Endothelial cell of umbilical vein (primary cell): ENCODE results near the gene OPCML. TPM values are rescaled to one million over a fixed set of nuclear protein-coding genes. Genes with fewer than 3 reads are reported as not detected.

ENCODE experiments used
- BruUV-seq: library from RNA; stranded (reverse); fragments of 400-500 nt; replicated peaks from 2 replicates; lab custom pipeline; 2021; lab: Mats Ljungman, UMichigan
- CTCF ChIA-PET: fragments of 300-600, 350-600 bp; sonication (Branson Sonifier 250); formaldehyde crosslinking; loops from one replicate; lab custom pipeline; 2021; ENCODE audit warnings: antibody characterized with exemption, inconsistent platforms; lab: Charles Lee
- POLR2A ChIA-PET: fragments of 300-600, 350-600 bp; sonication (Branson Sonifier 250); formaldehyde crosslinking; loops from one replicate; lab custom pipeline; 2021; ENCODE audit warnings: antibody characterized with exemption, inconsistent platforms; lab: Charles Lee
- DNase-seq: peaks from one replicate; pipeline ENCODE4 v3.0.0-alpha.2; 2011; ENCODE audit warnings: low read depth, low spot score
- FAIRE-seq: peaks from 2 replicates; lab custom pipeline; 2011; peaks lifted over from hg19 to GRCh38; lab: Jason Lieb, UNC
- H2AFZ ChIP-seq: 2 replicates; pipeline ENCODE4 v1.6.0; 2012; ENCODE audit warnings: low read depth, low read length, control low read depth, inconsistent platforms
- H3K27ac ChIP-seq: 2 replicates; pipeline ENCODE4 v1.5.1; 2011; ENCODE audit warnings: low read depth, mild to moderate bottlenecking, control low read depth, low read length, moderate library complexity; ENCODE audit not compliant: insufficient read depth
- H3K27me3 ChIP-seq, 2 experiments: 2 replicates each; pipeline versions ENCODE4 v1.6.0 to v1.6.1; 2011; ENCODE audit warnings: low read length in 2 of 2, mixed read lengths in 1 of 2; ENCODE audit not compliant: control insufficient read depth in 2 of 2, insufficient read depth in 2 of 2
- H3K36me3 ChIP-seq, 2 experiments: 2 replicates in 1 of 2; 3 replicates in 1 of 2; pipeline ENCODE4 v1.5.1; 2011; ENCODE audit warnings: low read length in 2 of 2, mild to moderate bottlenecking in 1 of 2, moderate library complexity in 1 of 2; ENCODE audit not compliant: control insufficient read depth in 2 of 2, insufficient read depth in 2 of 2; ENCODE audit errors: extremely low read depth in 1 of 2
- H3K4me1 ChIP-seq: 3 replicates; pipeline ENCODE4 v1.5.1; 2011; ENCODE audit warnings: mild to moderate bottlenecking, low read length; ENCODE audit not compliant: control insufficient read depth, insufficient read depth; ENCODE audit errors: extremely low read depth
- H3K4me2 ChIP-seq: 2 replicates; pipeline ENCODE4 v1.6.1; 2011; ENCODE audit warnings: low read length, control low read depth, mixed read lengths; ENCODE audit not compliant: insufficient read depth
- H3K4me3 ChIP-seq, 3 experiments: fragments of 200-600 bp in 1 of 3; sonication (generic), shearing (Covaris generic) in 1 of 3; replicated peaks in 1 of 3; 2 replicates each; pipeline ENCODE4 v1.5.1; 2011 to 2016; ENCODE audit warnings: control low read depth in 3 of 3, low read length in 3 of 3, mild to moderate bottlenecking in 2 of 3, inconsistent platforms in 1 of 3, low read depth in 1 of 3, moderate library complexity in 1 of 3; ENCODE audit not compliant: insufficient read depth in 1 of 3
- H3K79me2 ChIP-seq: 2 replicates; pipeline ENCODE4 v1.6.0; 2012; ENCODE audit warnings: low read length, inconsistent platforms; ENCODE audit not compliant: control insufficient read depth, insufficient read depth
- H3K9ac ChIP-seq: replicated peaks from 2 replicates; pipeline ENCODE3; 2011; ENCODE audit warnings: low read length, control low read depth; ENCODE audit not compliant: insufficient read depth; ENCODE audit errors: extremely low read depth
- H3K9me1 ChIP-seq: replicated peaks from 3 replicates; pipeline ENCODE4 v1.6.0; 2011; ENCODE audit warnings: mild to moderate bottlenecking, low read length; ENCODE audit not compliant: control insufficient read depth, insufficient read depth; ENCODE audit errors: extremely low read depth
- H3K9me3 ChIP-seq: replicated peaks from 2 replicates; pipeline ENCODE4 v1.5.1; 2012; ENCODE audit warnings: low read length, inconsistent platforms; ENCODE audit not compliant: control insufficient read depth, insufficient read depth
- H4K20me1 ChIP-seq: replicated peaks from 2 replicates; pipeline ENCODE3; 2011; ENCODE audit warnings: mild to moderate bottlenecking, low read length; ENCODE audit not compliant: control insufficient read depth, insufficient read depth; ENCODE audit errors: extremely low read depth
- EZH2 ChIP-seq: IDR thresholded peaks from 2 replicates; pipeline ENCODE4 v1.6.1; 2012; ENCODE audit warnings: borderline replicate concordance, low read depth, mild to moderate bottlenecking, moderate library complexity, low read length, inconsistent platforms; ENCODE audit not compliant: severe bottlenecking
- FOS ChIP-seq: IDR thresholded peaks from 2 replicates; pipeline ENCODE4 v1.6.1; 2011; ENCODE audit warnings: mild to moderate bottlenecking, low read length, moderate library complexity, borderline replicate concordance; ENCODE audit not compliant: insufficient read depth
- GATA2 ChIP-seq: IDR thresholded peaks from 2 replicates; pipeline ENCODE4 v1.7.0; 2011; ENCODE audit warnings: low read depth, mild to moderate bottlenecking, moderate library complexity, mixed read lengths, low read length; ENCODE audit not compliant: insufficient read length, insufficient read depth
- JUN ChIP-seq: IDR thresholded peaks from 2 replicates; pipeline ENCODE4 v1.6.1; 2011; ENCODE audit warnings: borderline replicate concordance, low read depth; ENCODE audit not compliant: insufficient read length, insufficient read depth
- MAX ChIP-seq: IDR thresholded peaks from 2 replicates; pipeline ENCODE4 v1.6.1; 2011; ENCODE audit not compliant: insufficient read depth, insufficient read length
- MYC ChIP-seq: IDR thresholded peaks from one replicate; pipeline ENCODE4 v1.6.1; 2011; ENCODE audit warnings: mild to moderate bottlenecking, low read depth, low read length
- POLR2A ChIP-seq: IDR thresholded peaks from 2 replicates; pipeline ENCODE4 v1.6.1; 2012; ENCODE audit warnings: low read depth, mild to moderate bottlenecking, control low read depth, low read length
- POLR2AphosphoS5 ChIP-seq: IDR thresholded peaks from 2 replicates; pipeline ENCODE4 v1.6.1; 2012; ENCODE audit warnings: low read depth, mild to moderate bottlenecking, control low read depth, low read length, moderate library complexity; ENCODE audit not compliant: insufficient read depth
- dilution Hi-C: fragments of 300-500 bp; cut with MboI; formaldehyde crosslinking; loops from one replicate; pipeline ENCODE4 v1.15.0; 2019; ENCODE audit warnings: low sequenced_read_pairs; ENCODE audit not compliant: extremely low pct_ligation_motif_present
- intact Hi-C: fragments of 100-400 bp; cut with micrococcal nuclease; formaldehyde crosslinking; loops from one replicate; pipeline ENCODE4 v1.10.0; 2022
- polyA plus RNA-seq, 4 experiments: library from polyadenylated mRNA; depleted of rRNA in 3 of 4; stranded (reverse) in 3 of 4; unstranded in 1 of 4; fragments of >200 nt; gene quantifications; 2 replicates each; pipeline versions ENCODE4 v1.2.1 to v1.2.3, GENCODE V29; 2011 to 2012; ENCODE audit warnings: missing spikeins in 1 of 4
- total RNA-seq: library from RNA; stranded (reverse); gene quantifications from 2 replicates; pipeline ENCODE4 v1.2.3, GENCODE V29; 2021
- TF ChIP-seq, protein P1 (sequence below), 2 donors: IDR thresholded peaks; 1 replicate in 1 of 2; 2 replicates in 1 of 2; pipeline ENCODE4 v1.5.1; 2011; ENCODE audit warnings: low read length in 2 of 2, mild to moderate bottlenecking in 2 of 2, moderate library complexity in 2 of 2, control low read depth in 1 of 2, inconsistent platforms in 1 of 2, low read depth in 1 of 2; ENCODE audit not compliant: insufficient read depth in 1 of 2; ENCODE audit errors: extremely low read depth in 1 of 2

Gene OPCML
- total and polyA plus RNA-seq, 2 donors (not counting 3 experiments of a cell fraction or from before 2014, with no cell fraction given): not detected

GRCh38 chr11:132639403-132639802, 892.9 kb downstream of the OPCML start:
- no TSS peak for BruUV-seq
- CTCF ChIA-PET: no interaction called here
- POLR2A ChIA-PET: no interaction called here

More at GRCh38 chr11:132639403-132639802, 892.9 kb downstream of the OPCML start:
- H3K4me2 ChIP-seq: no peak overlapping the region
- dilution Hi-C loops: no loop called here
- H3K79me2 ChIP-seq: no peaks in the 10 kb centered on the region
- DNase-seq (no peak), FAIRE-seq (no peak)
- no peaks in the 10 kb centered on the region for H4K20me1 ChIP-seq
- H3K27me3 ChIP-seq: no peaks in the 10 kb centered on the region
- H3K27ac ChIP-seq: no peak overlapping the region
- no peaks in the 10 kb centered on the region for H3K4me1 ChIP-seq
- no peak overlapping the region for H3K4me3 ChIP-seq
- intact Hi-C loops: no loop called here
- H2AFZ ChIP-seq: no peak overlapping the region
- TF ChIP-seq GATA2: no peak
- no peak for TF ChIP-seq EZH2
- TF ChIP-seq MYC: no peak
- TF ChIP-seq MAX: no peak
- no peak for TF ChIP-seq POLR2A
- TF ChIP-seq FOS: no peak
- TF ChIP-seq POLR2AphosphoS5: no peak
- TF ChIP-seq, protein P1, sequence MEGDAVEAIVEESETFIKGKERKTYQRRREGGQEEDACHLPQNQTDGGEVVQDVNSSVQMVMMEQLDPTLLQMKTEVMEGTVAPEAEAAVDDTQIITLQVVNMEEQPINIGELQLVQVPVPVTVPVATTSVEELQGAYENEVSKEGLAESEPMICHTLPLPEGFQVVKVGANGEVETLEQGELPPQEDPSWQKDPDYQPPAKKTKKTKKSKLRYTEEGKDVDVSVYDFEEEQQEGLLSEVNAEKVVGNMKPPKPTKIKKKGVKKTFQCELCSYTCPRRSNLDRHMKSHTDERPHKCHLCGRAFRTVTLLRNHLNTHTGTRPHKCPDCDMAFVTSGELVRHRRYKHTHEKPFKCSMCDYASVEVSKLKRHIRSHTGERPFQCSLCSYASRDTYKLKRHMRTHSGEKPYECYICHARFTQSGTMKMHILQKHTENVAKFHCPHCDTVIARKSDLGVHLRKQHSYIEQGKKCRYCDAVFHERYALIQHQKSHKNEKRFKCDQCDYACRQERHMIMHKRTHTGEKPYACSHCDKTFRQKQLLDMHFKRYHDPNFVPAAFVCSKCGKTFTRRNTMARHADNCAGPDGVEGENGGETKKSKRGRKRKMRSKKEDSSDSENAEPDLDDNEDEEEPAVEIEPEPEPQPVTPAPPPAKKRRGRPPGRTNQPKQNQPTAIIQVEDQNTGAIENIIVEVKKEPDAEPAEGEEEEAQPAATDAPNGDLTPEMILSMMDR (IDR thresholded peaks at IDR 0.05; ENCODE audit: extremely low read depth in 1 of 2, insufficient read depth in 1 of 2, low read depth in 1 of 2, low read length in 2 of 2): no peak
- TF ChIP-seq JUN: no peak
- no peak overlapping the region for H3K9ac ChIP-seq
- H3K36me3 ChIP-seq: no peaks in the 10 kb centered on the region
- H3K9me1 ChIP-seq: no peaks in the 10 kb centered on the region
- H3K9me3 ChIP-seq: no peaks in the 10 kb centered on the region
